HG03175 (cell line): ENCODE results near the gene CDKN2B.
A peak's percentile ranks its signal among the peaks of the same experiment; 100 is the strongest.

ENCODE experiments used
- ATAC-seq: cut with Tn5 transposase; IDR thresholded peaks from one replicate; pipeline ENCODE4 v1.9.1; 2021; ENCODE audit warnings: mild to moderate bottlenecking, moderate library complexity; ENCODE audit not compliant: unreplicated experiment

Gene CDKN2B

DNA sequence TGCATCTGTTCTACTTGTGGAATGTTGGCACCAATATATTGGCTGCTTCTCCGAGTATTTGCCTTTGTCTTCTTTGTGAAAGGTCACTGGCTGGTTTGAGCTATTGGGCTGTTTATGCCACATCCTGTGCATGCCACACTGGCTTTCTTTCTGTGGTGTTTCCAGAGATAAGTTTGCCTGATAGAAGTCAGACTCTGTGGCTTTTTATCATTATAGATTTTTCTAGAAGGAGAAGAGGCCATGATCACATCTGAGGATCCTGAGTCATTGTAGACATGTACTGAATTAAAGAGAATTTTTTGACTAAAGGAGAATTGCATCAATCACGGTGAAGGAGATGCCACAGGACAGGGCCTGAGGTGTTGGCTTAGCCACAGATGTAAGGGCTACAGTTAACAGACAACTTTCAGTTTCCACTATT lies 26.5 kb upstream of the CDKN2B start:
- no peak for ATAC-seq

DNA sequence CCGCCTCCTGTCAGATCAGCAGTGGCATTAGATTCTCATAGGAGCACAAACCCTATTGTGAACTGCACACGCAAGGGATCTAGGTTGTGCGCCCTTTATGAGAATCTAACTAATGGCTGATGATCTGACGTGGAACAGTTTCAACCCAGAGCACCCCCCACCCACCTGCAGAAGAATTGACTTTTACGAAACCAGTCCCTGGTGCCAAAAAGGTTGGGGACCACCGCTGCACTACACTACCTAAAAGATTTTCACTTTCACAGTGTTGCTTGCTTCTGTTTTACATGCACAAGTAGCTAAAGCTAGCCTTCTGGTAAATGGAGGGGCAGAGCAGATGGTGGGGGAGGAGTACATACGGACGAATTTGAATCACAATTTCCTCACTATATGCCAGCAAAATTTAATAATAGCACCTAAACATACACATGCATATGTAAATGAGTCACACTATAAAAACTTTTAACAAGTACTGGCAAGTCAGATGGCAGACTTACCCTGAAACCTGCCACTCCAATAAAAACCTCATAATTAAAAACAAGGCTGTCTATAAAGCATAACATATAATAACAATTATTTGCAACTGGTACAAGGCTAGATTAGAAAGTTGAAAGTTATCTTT lies 24.0 kb upstream of the CDKN2B start:
- ATAC-seq, result no peak

DNA sequence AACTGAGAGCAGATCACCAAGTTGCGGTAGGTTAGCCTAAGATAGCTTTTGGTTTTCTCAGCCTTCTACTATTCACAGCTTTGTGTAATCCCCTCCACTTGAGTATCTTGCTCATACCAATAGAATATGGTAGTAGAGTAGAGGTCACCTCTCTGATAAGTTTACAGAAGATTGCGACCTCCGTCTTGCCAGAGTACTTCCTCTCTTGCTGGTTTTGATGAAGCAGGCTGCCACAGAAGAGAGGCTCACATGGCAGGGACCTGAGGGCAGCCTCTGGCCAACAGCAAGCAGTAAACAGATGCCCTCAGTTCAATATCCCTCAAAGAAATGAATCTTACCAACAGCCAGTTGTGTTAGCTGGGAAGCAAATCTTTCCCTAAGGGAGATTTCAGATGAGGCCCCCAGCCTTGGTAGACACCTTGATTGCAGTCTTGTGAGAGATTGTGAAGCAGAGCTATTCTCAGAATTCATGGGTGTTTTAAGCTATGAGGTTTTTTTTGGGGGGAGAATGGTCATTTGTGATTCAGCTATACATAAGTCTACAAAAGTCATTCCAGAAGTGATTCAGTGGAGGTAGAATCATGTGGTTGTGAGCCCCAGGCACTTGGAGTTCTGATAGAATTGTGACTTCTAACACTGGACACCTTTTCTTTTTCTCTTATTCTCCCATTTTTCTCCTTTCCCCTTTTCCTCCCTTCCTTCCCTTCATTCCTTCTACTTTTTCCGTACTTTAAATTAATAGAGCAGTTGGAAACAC lies 22.7 kb upstream of the CDKN2B start:
- no peak for ATAC-seq

DNA sequence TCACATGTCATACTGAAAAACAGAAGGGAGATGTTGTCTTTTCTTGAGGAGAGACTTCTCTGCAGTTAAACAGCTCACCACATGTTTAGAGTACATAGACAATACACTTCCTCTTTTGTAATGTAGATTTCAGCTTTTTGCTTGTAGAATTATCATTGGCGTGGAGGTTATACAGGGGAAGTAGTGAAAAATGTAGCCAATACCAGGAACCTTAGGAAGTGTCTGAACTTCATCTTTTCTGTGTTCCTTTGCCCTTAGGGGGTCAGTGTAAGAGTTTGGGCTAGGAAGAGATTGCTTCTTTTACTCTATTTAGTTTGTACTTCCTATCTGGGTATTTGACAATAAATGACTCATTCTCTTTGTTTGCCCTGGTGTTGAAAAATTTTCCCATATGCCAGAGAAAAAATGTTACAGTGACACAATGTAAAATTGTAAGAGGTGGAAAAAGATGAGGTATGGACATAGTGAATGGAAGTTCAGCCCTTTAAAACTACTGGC lies 21.0 kb upstream of the CDKN2B start:
- ATAC-seq, result peak; percentile 78

DNA sequence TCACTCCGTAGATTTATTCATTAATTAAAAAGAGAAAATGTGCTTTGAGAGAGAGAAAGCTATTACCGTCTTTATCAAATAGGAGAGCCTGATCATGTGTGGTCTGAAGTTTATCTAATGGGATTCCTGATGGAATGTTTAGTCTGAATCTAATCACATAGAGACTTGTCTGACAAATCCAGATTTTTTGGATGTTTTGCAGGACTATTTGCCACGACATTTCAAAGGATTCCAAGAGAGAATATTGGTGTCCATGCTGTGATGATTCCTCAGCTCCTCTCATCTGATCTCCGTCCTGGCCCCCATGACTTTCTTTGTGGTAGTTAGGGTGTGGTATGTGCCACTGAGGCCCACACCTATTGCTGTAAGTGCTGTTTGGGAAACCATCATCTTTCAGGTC lies 20.1 kb upstream of the CDKN2B start:
- ATAC-seq, result no peak

DNA sequence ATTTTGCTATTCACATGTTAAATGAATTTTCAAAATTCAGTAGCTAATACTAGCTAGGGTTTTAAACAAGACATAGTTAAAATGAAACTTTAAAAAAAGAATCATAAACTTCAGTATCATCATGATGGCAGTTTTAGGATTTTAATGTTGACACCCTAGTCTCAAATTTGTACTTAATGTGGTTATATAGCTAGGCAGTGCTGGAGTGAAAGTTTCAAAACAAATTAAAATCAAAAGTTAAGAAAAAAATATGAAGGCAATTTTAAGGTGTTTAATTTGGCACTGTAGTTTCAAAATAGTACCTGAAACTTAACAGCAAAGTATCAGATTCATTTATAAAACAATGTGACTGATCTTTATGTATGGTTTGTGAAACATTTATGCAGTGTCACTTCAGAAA lies 19.3 kb upstream of the CDKN2B start:
- ATAC-seq, result no peak

DNA sequence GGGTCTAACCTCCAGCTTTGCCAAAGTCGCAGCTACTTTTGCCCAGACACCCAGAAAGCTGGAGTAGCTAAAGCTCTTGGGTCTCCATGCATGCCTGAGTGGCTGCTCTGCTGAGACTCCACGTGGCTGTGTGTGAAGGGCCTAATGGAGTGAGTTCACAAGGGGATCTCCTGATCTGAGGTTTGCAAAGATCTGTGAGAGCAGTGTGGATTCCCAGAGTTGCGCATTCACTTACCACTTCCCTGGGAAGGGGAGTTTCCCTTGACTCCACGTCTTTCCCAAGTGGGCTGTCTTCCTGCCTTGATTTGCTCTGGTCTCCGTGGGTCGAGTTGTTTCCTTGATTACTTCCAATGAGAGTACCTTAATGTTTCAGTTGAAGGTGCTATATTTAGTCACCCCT lies 17.6 kb upstream of the CDKN2B start:
- ATAC-seq, result no peak

DNA sequence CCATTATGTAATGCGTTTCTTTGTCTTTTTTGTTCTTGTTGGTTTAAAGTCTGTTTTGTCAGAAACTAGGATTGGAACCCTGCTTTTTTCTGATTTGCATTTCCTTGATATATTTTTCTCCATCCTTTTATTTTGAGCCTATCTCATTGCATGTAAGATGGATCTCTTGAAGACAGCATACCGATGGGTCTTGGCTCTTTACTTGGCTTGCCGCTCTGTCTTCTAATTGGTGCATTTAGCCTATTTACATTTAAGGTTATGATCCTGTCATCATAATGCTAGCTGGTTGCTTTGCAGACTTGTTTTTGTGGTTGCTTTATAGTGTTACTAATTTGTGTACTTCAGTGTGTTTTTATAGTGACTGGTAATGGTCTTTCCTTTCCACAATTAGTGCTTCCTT lies 13.3 kb upstream of the CDKN2B start:
- ATAC-seq, result no peak

DNA sequence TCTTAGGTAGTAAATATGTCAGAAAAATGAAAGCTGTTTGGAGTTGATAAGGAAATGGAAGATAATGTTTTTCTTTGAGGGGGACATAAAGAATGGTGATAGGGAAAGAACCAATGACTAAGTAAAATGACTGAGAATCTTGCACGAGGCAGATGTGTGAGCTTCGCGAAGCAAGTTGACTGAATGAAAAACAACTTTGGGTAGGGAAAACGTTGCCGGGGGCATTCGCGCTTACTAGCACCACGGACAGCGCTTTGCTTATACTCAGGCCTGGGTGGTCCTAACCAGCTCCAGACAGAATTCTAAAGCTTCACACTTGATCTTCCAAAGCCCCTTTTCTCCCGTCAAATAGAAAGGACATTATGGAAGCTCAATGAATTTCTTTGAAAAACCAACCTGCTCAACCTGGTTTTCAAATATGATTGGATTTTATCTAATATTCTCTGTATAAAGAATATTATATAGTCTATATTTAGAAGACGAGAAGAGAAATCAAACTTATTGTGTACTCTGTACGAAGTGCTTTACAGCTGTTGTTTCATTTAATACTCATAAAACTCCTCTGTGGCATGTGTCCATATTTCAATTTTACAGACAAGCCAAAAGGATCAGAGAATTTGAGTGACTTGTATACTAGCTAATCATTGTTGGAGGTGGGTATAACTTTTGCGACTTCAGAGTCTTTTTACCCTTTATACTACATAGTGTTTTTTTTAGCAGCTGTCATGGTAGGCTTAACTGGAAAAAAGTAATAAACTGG lies 1.9 kb upstream of the CDKN2B start:
- ATAC-seq, result no peak

DNA sequence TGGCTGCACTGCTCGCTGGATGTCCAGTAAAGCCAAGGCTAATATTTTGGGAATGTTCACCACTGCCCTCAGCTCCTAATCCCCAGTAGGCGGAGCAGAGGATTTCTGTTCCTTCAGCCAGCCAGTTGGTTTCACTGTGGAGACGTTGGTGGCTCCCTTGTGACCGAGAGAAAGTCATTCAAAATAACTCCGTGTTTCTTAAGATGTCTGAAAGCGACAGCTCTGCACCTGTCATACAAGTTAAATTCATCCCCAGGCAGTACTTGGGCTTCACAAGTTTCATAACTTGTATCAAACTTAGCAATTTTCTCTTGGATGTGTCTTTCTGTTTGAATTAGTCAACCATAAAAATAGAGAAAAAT lies 382 bp upstream of the CDKN2B start:
- peak; percentile 38 for ATAC-seq

DNA sequence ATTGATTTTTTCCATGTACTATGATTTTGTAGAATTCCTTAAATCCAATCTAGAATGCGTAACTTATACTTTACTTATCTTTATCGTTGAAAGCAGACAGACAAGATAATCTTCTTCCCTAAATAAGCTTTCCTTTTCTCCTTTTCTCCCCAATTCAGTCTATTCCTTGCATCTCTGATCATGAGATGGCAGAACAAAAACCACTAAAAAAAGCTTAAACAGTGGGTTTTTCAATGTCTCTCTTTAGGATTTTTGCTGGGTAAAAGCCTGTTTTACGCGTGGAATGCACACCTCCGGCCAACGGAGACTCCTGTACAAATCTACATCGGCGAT lies 755 bp downstream of the CDKN2B start:
- ATAC-seq, result no peak

DNA sequence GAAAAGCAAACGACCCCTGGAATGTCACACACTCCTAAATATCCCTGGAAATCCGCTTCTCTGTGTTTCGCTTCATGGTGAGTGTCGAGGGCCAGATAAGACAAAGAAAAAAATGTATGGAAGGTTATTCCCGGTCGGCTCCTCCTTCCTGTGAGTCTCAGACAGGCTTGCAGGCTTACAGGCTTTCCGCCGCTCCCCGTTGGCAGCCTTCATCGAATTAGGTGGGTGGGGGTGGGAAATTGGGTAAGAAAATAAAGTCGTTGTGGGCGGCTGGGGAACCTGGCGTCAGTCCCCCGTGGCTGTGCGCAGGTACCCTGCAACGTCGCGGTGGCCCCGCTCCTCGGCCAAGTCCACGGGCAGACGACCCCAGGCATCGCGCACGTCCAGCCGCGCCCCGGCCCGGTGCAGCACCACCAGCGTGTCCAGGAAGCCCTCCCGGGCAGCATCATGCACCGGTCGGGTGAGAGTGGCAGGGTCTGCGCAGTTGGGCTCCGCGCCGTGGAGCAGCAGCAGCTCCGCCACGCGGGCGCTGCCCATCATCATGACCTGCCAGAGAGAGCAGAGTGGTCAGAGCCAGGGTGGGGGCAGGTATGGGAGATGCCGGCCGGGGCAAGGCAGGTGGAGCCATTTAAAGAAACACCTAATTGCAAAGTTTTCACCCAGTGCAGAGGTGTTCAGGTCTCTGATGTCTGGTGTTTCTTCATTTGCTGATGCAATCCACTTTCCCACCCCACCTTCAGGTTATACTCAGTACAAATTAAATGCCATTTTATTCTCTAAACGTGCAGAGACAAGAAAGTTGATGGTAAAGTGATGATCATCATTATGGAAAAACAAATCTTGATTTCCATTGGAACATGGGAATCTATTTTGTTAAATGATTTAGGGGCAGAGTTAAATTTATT lies 3.2 kb downstream of the CDKN2B start:
- ATAC-seq, result no peak

DNA sequence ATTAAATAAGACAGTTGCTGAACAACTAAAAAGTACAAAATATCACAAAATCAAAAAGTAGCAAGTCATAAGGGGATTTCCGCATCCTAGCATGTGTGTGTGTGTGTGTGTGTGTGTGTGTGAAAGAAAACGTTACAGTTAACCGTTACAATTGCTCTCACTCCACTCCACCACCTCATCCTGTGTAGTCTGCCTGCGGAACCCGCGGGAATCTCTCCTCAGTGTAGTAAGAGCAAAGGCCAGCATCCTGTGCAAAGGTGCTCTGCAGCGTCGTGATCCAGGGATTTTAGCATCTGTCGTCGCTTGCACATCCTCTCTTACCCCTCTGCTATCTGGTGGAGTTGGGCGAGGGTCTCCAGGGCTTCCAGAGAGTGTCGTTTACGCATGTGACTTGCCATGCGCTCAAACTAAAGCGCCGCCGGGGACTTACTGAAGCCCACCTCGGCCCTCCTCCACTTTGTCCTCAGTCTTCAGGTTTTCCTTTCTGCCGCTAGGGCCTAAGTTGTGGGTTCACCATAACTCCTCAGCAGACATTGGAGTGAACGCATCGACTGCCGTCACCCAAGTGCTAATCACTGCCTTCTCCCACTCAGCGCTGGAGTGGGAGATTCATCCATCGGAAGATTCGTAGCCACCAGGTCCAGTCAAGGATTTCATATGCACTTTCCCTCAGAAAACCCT lies 3.9 kb downstream of the CDKN2B start:
- no peak for ATAC-seq

DNA sequence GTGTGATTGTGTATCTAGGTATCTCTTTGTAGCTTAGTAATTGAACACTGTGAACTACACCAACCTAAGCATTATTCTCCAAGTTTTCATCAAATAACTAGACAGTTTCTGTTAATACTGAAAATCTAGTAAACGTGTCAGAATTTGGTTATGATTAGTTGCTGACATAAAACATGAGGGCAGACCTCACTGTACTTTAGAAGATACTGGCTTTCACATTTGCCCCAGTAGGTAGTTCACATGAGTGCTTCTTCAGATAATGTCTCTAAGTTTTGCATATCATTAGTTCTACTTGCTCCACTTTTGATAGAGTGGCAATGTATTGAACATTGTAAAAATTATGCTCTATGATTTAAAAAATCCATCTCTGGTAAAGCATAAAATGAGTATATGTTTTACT lies 7.1 kb downstream of the CDKN2B start:
- ATAC-seq, result no peak

DNA sequence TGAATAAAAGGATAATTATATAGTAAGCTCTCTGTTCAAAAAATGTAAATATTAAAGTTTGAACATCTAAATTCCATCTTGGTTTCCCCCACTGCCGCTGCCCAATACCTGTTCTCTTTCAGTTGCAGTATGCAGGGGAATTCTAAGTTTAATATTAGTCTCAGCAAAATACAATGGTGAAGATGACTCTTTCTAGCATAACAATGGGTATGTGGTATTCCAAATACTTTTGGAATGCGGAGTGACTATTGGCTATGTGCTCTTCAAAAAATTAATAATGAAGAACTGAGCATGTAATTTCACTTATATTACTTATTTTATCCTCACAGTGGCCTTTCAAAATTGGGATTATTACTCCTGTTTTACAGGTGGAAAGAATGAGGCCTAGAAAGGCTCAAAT lies 11.1 kb downstream of the CDKN2B start:
- ATAC-seq, result no peak

DNA sequence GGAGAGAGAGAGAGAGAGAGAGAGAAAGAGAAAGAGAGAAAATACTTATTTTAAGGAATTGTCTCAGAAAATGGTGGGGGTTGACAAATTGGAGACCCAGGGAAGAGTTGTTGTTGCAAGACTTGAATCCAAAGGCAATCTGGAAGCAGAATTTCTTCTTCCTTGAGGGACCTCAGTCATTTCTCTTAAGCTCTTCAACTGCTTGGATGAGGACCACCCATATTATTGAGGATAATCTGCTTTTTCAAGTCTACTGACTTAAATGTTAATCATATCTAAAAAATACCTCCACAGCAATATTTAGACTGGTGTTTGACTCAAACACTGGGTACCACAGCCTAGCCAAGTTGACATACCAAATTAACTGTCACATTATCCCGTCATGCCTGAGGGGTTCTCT lies 11.6 kb downstream of the CDKN2B start:
- ATAC-seq, result no peak

DNA sequence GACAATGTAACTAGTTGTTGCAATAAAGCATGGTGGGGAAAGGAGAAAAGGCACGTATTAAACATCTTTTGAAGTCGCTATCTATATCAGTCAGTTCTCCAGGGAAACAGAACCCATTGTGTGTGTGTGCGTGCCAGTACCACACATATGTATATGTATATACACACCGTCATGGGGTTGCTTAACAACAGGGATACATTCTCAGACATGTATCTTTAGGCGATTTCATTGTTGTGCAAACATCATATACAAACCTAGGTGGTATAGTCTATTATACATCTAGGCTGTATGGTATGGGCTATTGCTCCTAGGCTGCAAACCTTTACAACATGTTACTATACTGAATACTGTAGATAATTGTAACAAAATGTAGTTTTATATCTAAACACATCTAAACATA lies 12.2 kb downstream of the CDKN2B start:
- no peak for ATAC-seq

DNA sequence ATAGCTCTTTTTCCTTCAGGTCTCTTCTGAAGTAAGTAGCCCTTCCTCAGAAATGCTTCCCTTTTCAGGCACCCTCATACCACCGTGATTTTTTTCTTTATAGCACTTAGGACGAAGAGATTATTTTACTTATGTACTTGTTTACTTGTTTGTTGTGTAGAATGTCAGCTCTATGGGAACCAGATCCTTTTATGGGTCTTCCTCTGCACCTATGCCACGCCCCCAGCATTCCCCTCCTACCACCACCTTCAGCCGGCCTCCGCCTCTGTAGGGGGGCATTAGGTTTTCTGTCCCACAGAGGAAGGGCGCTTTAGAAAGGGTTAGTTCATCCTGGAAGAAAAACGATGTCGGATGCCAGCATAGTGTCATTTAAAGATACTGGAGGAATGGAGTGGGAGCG lies 12.7 kb downstream of the CDKN2B start:
- ATAC-seq, result no peak

DNA sequence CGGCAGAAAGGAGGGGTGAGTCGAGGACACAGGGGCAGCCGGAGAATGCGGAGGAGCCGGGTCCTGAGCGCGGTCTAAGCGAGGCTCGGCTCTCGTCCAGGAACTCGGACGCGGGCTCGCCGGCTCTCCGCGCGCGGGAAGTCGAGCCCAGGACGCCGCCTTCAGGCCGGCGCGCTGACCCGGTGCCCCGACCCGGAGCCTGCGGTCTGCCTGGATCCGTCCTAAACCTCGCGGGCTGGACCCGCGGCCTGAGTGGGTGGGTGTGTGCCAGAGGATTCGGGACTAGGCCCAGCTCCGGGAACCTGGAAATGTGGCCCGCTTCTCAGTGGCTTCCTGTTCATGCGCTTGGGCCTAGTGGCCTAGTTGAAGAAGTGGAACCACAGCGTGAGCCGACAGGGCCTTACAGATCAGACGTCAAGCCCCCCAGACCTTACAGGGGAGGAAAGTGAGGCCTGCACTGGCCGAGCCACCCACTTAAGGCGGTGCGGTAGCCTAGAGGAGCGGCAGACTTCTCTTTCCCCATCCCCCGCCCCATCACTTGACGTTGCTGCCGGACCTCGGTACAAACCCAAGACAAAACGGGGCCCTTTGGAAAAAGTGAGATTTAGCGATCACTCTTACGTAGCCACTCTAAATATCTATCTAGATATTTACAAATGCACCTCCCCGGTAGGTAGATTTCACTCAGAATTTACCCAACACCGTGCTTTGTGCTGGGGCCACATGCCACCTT lies 13.3 kb downstream of the CDKN2B start:
- peak; percentile 25 for ATAC-seq
